Suprapubic skin (tissue), 4 donors: Measurements from ENCODE around the gene AGTR1. TPM values are rescaled to one million over a fixed set of nuclear protein-coding genes. Genes with fewer than 3 reads are reported as not detected.

Experiments used
- DNase-seq, 2 donors: peaks; one replicate each; pipeline ENCODE4 v3.0.0-alpha.2; 2019; ENCODE audit warnings: low spot score in 2 of 2
- H3K27ac ChIP-seq: fragments of 200-600 bp; sonication (generic); one replicate; pipeline ENCODE4 v1.5.1; 2019
- H3K27me3 ChIP-seq: fragments of 200-600 bp; sonication (generic); one replicate; pipeline ENCODE4 v1.5.1; 2019
- H3K36me3 ChIP-seq: fragments of 200-600 bp; sonication (generic); one replicate; pipeline ENCODE4 v1.5.1; 2019
- H3K4me1 ChIP-seq: fragments of 200-600 bp; sonication (generic); one replicate; pipeline ENCODE4 v1.5.1; 2019
- H3K4me3 ChIP-seq: fragments of 200-600 bp; sonication (generic); one replicate; pipeline ENCODE4 v1.5.1; 2019; ENCODE audit warnings: mild to moderate bottlenecking
- H3K9me3 ChIP-seq: fragments of 200-600 bp; sonication (generic); one replicate; pipeline ENCODE4 v1.5.1; 2019
- CTCF ChIP-seq, 2 donors: fragments of 200-600 bp in 1 of 2; fragments of 450-650 bp in 1 of 2; sonication (generic) in 1 of 2; IDR thresholded peaks; one replicate each; pipeline ENCODE4 v1.5.1; 2016 to 2019; ENCODE audit warnings: antibody characterized with exemption in 2 of 2, mild to moderate bottlenecking in 1 of 2, moderate library complexity in 1 of 2
- EP300 ChIP-seq: sonication (generic); formaldehyde crosslinking; IDR thresholded peaks from one replicate; pipeline ENCODE4 v1.6.1; 2017; ENCODE audit warnings: antibody characterized with exemption
- POLR2A ChIP-seq, 2 donors: fragments of 450-650 bp; IDR thresholded peaks; one replicate each; pipeline ENCODE4 v1.6.1; 2017; ENCODE audit warnings: antibody characterized with exemption in 2 of 2, mild to moderate bottlenecking in 2 of 2, moderate library complexity in 2 of 2
- POLR2AphosphoS5 ChIP-seq, 3 donors: sonication (generic); formaldehyde crosslinking; IDR thresholded peaks; one replicate each; pipeline ENCODE4 v1.6.1; 2017; ENCODE audit warnings: antibody characterized with exemption in 3 of 3
- WGBS: methylation state at CpG from one replicate; pipeline ENCODE4 v1.1.5; 2018; 5-methylcytosine and 5-hydroxymethylcytosine counted together
- total RNA-seq, 4 donors: library from RNA; depleted of rRNA; stranded (reverse); fragments of >200 nt; gene quantifications; one replicate each; pipeline ENCODE4 v1.1.0, GENCODE V29; 2016

The AGTR1 gene
- total RNA-seq, 4 donors from 2014 or later, result 6.3 to 17.4 (median 14.1) TPM

- Histone ChIP-seq H3K27ac (no peak overlapping the region), H3K4me1 (no peaks in the 10 kb centered on the region), H3K9me3 (no peaks in the 10 kb centered on the region), H3K4me3 (no peak overlapping the region), H3K27me3 (no peaks in the 10 kb centered on the region), H3K36me3 (no peaks in the 10 kb centered on the region)
- WGBS, result 51% methylated on average over 2 of the region's 2 CpGs
- TF ChIP-seq POLR2AphosphoS5 (IDR thresholded peaks at IDR 0.05) (no peak), POLR2A (IDR thresholded peaks at IDR 0.05) (no peak), EP300 (no peak), CTCF (IDR thresholded peaks at IDR 0.05) (no peak)
- DNase-seq, result no peak
Measured at GRCh38 chr3:148710665-148711064, 13.0 kb downstream of the AGTR1 start.

GRCh38 chr3:148711981-148712666, 14.4 kb downstream of the AGTR1 start:
- WGBS, result 100% methylated on average over 1 of the region's 1 CpG
- DNase-seq, result no peak
- TF ChIP-seq POLR2AphosphoS5 (IDR thresholded peaks at IDR 0.05) (no peak), EP300 (no peak), POLR2A (IDR thresholded peaks at IDR 0.05) (no peak), CTCF (IDR thresholded peaks at IDR 0.05) (no peak)

GRCh38 chr3:148714521-148714920, 16.8 kb downstream of the AGTR1 start:
- TF ChIP-seq POLR2AphosphoS5 (IDR thresholded peaks at IDR 0.05) (no peak), POLR2A (IDR thresholded peaks at IDR 0.05) (no peak), EP300 (no peak), CTCF (IDR thresholded peaks at IDR 0.05) (no peak)
- no peak overlapping the region for H3K27ac ChIP-seq
- no peak for DNase-seq
- no peaks in the 10 kb centered on the region for H3K27me3 ChIP-seq
- H3K4me1 ChIP-seq, result no peaks in the 10 kb centered on the region
- H3K4me3 ChIP-seq, result no peak overlapping the region
- H3K9me3 ChIP-seq, result no peaks in the 10 kb centered on the region
- no peaks in the 10 kb centered on the region for H3K36me3 ChIP-seq
- 100% methylated on average over 1 of the region's 1 CpG for WGBS

More at GRCh38 chr3:148711981-148712666, 14.4 kb downstream of the AGTR1 start:
- no peaks in the 10 kb centered on the region for H3K36me3 ChIP-seq
- H3K27me3 ChIP-seq, result no peaks in the 10 kb centered on the region
- no peak overlapping the region for H3K27ac ChIP-seq
- no peaks in the 10 kb centered on the region for H3K4me1 ChIP-seq
- H3K4me3 ChIP-seq, result no peak overlapping the region
- H3K9me3 ChIP-seq, result no peaks in the 10 kb centered on the region

GRCh38 chr3:148716657-148717056, 19.0 kb downstream of the AGTR1 start:
- Histone ChIP-seq H3K4me3 (no peak overlapping the region), H3K4me1 (no peaks in the 10 kb centered on the region), H3K9me3 (no peaks in the 10 kb centered on the region), H3K27me3 (no peaks in the 10 kb centered on the region), H3K36me3 (no peaks in the 10 kb centered on the region), H3K27ac (no peak overlapping the region)
- no peak for DNase-seq
- no peak for TF ChIP-seq CTCF (IDR thresholded peaks at IDR 0.05)
- no peak for TF ChIP-seq POLR2A (IDR thresholded peaks at IDR 0.05)
- no peak for TF ChIP-seq POLR2AphosphoS5 (IDR thresholded peaks at IDR 0.05)
- no peak for TF ChIP-seq EP300
- WGBS, result 84% methylated on average over 1 of the region's 1 CpG

- H3K27ac ChIP-seq, result no peak overlapping the region
- 73% methylated on average over 3 of the region's 3 CpGs for WGBS
- H3K27me3 ChIP-seq, result no peaks in the 10 kb centered on the region
- H3K9me3 ChIP-seq, result no peaks in the 10 kb centered on the region
- DNase-seq, result no peak
- H3K36me3 ChIP-seq, result no peaks in the 10 kb centered on the region
- no peak overlapping the region for H3K4me3 ChIP-seq
- no peak for TF ChIP-seq POLR2A (IDR thresholded peaks at IDR 0.05)
- no peak for TF ChIP-seq CTCF (IDR thresholded peaks at IDR 0.05)
- no peak for TF ChIP-seq EP300
- TF ChIP-seq POLR2AphosphoS5 (IDR thresholded peaks at IDR 0.05), result no peak
- no peaks in the 10 kb centered on the region for H3K4me1 ChIP-seq
Measured at GRCh38 chr3:148717885-148718561, 20.3 kb downstream of the AGTR1 start.
